ENCODE measurements around the gene TGIF2. TPM values are rescaled to one million over a fixed set of nuclear protein-coding genes. Genes with fewer than 3 reads are reported as not detected.

TGIF2 gene
- total and polyA plus RNA-seq, 2 experiments from 2014 or later, result 6.7 to 9.3 TPM

DNA sequence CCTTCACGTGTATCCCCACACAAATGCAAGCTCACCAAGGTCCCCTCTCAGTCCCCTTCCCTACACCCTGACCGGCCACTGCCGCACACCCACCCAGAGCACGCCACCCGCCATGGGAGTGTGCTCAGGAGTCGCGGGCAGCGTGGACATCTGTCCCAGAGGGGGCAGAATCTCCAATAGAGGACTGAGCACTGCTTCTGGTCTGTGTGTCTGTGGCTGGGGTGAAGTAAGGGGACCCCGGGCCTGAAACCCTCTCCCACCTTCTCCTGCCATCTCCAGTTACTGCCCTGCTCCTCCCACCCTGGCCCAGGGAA is 23.8 kb upstream of the TGIF2 start:
- 88 to 89% methylated on average over 9 of the region's 9 CpGs for WGBS, 2 experiments (ENCODE audit: low coverage in 1 of 2, low lambda C conversion rate in 2 of 2, missing lambda C conversion rate in 2 of 2)
- no peak for DNase-seq

DNA sequence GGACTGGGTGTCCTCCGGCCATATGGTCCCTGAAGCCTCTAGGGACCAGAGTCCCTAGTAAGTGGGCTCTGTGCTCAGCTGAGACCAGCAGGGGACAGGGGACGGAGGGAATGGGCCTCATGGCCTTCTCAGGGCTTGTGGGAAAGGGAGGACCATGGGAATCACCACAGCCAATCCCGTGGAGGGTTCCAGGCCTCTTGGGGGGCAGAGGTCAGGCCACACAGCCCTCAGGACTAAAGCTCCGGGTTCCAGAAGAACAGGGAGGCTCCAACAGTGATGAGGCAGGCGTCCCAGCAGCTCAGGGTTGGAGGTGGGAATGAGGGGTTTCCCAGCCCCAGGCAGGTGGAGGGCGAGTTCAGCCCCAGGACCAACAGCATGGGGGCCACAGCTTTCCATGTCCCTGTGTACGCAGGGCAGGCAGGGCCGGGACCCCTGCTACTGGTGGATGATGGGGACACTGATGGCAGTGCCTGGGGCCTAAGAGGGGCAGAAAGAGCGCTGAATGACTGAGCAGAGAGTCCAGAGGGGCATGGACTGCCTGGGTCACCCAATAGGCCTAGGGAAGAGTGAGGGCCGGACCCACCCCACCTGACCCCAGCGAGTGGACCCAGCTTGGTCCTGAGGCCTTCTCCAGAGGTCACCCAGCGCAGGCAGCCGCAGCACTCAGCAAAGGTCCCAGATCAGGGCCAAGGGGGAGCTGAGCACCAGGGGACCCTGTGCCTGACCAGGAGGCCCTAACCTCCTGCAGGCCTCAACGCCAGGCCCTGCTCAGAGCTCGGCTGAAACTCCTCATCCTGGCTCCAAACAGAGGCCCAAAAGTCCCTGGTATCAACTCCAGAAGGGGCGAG is 23.2 kb upstream of the TGIF2 start:
- Histone ChIP-seq H3K4me1 (ENCODE audit: insufficient read depth) (no peaks in the 10 kb centered on the region), H3K9me3 (ENCODE audit: low read depth) (no peaks in the 10 kb centered on the region), H3K27ac (no peak overlapping the region), H3K4me3 (no peak overlapping the region), H4K20me1 (ENCODE audit: insufficient read depth) (no peaks in the 10 kb centered on the region; the same call in 1 of the 2 replicates), H3K27me3 (replicated peaks; ENCODE audit: insufficient read depth) (no peaks in the 10 kb centered on the region), H3K79me2 (ENCODE audit: insufficient read depth) (peaks cover 10% of the 10 kb centered on the region; the same call in 1 of the 2 replicates), H2AFZ (no peak overlapping the region), H3K9ac (no peak overlapping the region), H3F3A (ENCODE audit: insufficient read depth) (peaks cover 73% of the 10 kb centered on the region), H3K9me2 (ENCODE audit: insufficient read depth) (no peaks in the 10 kb centered on the region), H3K36me3 (ENCODE audit: low read depth) (peaks cover 28% of the 10 kb centered on the region), H3K4me2 (ENCODE audit: unreplicated experiment) (no peak overlapping the region)
- WGBS, 2 experiments (ENCODE audit: low coverage in 1 of 2, low lambda C conversion rate in 2 of 2, missing lambda C conversion rate in 2 of 2), result 69 to 73% methylated on average over 15 to 16 of the region's 16 CpGs
- no peak for TF ChIP-seq EZH2phosphoT487 (IDR thresholded peaks at IDR 0.05; ENCODE audit: insufficient read depth, low read depth)
- no peak for TF ChIP-seq EZH2 (IDR thresholded peaks at IDR 0.05; ENCODE audit: insufficient read depth, poor library complexity, severe bottlenecking)
- no peak for DNase-seq
- in situ Hi-C loops (cut with MboI), result no loop called here

More for the DNA sequence above, 23.8 kb upstream of the TGIF2 start:
- no peaks in the 10 kb centered on the region for H3K27me3 ChIP-seq (replicated peaks; ENCODE audit: insufficient read depth)
- H3K4me1 ChIP-seq (ENCODE audit: insufficient read depth), result peaks cover 3% of the 10 kb centered on the region; the same call in 1 of the 2 replicates
- H3K9me2 ChIP-seq (ENCODE audit: insufficient read depth), result no peaks in the 10 kb centered on the region
- H3K36me3 ChIP-seq (ENCODE audit: low read depth), result peaks cover 34% of the 10 kb centered on the region
- H3F3A ChIP-seq (ENCODE audit: insufficient read depth), result peaks cover 76% of the 10 kb centered on the region
- H3K9ac ChIP-seq, result no peak overlapping the region
- H3K4me3 ChIP-seq, result no peak overlapping the region
- H4K20me1 ChIP-seq (ENCODE audit: insufficient read depth), result peaks cover 3% of the 10 kb centered on the region; the same call in 1 of the 2 replicates
- H2AFZ ChIP-seq, result no peak overlapping the region
- H3K4me2 ChIP-seq (ENCODE audit: unreplicated experiment), result no peak overlapping the region
- H3K79me2 ChIP-seq (ENCODE audit: insufficient read depth), result peaks cover 16% of the 10 kb centered on the region
- no peak overlapping the region for H3K27ac ChIP-seq
- H3K9me3 ChIP-seq (ENCODE audit: low read depth), result no peaks in the 10 kb centered on the region
- TF ChIP-seq EZH2phosphoT487 (IDR thresholded peaks at IDR 0.05; ENCODE audit: insufficient read depth, low read depth) (no peak), EZH2 (IDR thresholded peaks at IDR 0.05; ENCODE audit: insufficient read depth, poor library complexity, severe bottlenecking) (no peak)
- in situ Hi-C loops (cut with MboI), result no loop called here

DNA sequence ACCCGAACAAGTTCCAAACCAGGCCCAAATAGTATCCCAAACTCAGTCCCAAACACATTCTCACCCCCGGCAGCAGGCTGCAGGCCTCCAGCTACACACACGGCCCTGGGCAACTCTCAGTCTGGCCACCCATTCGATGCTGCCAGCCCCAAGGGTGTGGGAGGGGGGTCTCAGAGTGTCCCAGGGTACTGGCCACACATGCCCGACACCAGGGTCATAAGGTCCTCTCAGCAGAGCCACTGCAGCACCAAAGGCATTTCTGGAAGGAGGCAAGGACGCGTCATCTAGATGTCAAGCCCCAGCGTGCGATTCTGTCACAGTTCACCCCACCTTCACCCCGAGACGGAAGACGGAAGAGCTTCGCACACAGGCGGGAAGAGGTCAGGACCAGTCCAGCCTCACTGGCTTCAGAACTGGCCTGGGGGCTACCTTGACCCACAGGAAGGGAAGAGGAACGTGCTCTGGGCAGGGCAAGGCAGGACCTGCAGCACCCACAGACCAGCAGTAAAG is 22.6 kb upstream of the TGIF2 start:
- no peaks in the 10 kb centered on the region; the same call in 1 of the 2 replicates for H4K20me1 ChIP-seq (ENCODE audit: insufficient read depth)
- no peak overlapping the region for H3K4me3 ChIP-seq
- H3K36me3 ChIP-seq (ENCODE audit: low read depth), result peaks cover 24% of the 10 kb centered on the region
- no peak overlapping the region for H3K27ac ChIP-seq
- no peak overlapping the region for H2AFZ ChIP-seq
- TF ChIP-seq EZH2phosphoT487 (IDR thresholded peaks at IDR 0.05; ENCODE audit: insufficient read depth, low read depth) (no peak), EZH2 (IDR thresholded peaks at IDR 0.05; ENCODE audit: insufficient read depth, poor library complexity, severe bottlenecking) (no peak)
- no peaks in the 10 kb centered on the region for H3K9me2 ChIP-seq (ENCODE audit: insufficient read depth)
- H3K9ac ChIP-seq, result no peak overlapping the region
- peaks cover 66% of the 10 kb centered on the region for H3F3A ChIP-seq (ENCODE audit: insufficient read depth)
- 59 to 64% methylated on average over 14 of the region's 15 CpGs for WGBS, 2 experiments (ENCODE audit: low coverage in 1 of 2, low lambda C conversion rate in 2 of 2, missing lambda C conversion rate in 2 of 2)
- in situ Hi-C loops (cut with MboI), result no loop called here
- H3K4me1 ChIP-seq (ENCODE audit: insufficient read depth), result no peaks in the 10 kb centered on the region
- peaks cover 5% of the 10 kb centered on the region; the same call in 1 of the 2 replicates for H3K79me2 ChIP-seq (ENCODE audit: insufficient read depth)
- H3K27me3 ChIP-seq (replicated peaks; ENCODE audit: insufficient read depth), result no peaks in the 10 kb centered on the region
- H3K9me3 ChIP-seq (ENCODE audit: low read depth), result no peaks in the 10 kb centered on the region
- DNase-seq, result peak; percentile 22
- no peak overlapping the region for H3K4me2 ChIP-seq (ENCODE audit: unreplicated experiment)

DNA sequence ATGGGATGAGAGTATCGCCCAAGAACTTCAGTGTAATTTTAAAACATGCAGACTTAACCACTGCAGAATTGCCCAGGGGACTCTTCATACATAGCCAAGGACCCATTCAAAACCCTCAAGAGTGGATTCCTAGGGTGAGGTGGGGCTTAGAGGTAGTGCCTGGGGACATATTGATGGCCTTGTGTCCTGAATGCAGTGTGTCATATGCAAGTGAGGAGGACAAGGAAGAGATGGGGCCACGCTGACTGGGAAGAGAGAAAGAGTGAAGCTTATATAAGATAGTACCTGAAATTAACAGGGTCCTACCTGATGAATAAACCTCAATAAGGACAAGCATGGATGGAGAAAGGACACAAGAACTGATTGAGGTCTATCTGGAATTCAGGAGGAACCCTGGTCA is 18.1 kb upstream of the TGIF2 start:
- no peak for DNase-seq
- no peaks in the 10 kb centered on the region for H3K36me3 ChIP-seq (ENCODE audit: low read depth)
- no peak overlapping the region for H3K27ac ChIP-seq
- in situ Hi-C loops (cut with MboI), result no loop called here
- H3K9me2 ChIP-seq (ENCODE audit: insufficient read depth), result no peaks in the 10 kb centered on the region
- no peak overlapping the region for H3K9ac ChIP-seq
- H2AFZ ChIP-seq, result no peak overlapping the region
- H3K4me3 ChIP-seq, result no peak overlapping the region
- WGBS, 2 experiments (ENCODE audit: low coverage in 1 of 2, low lambda C conversion rate in 2 of 2, missing lambda C conversion rate in 2 of 2), result 58 to 59% methylated on average over 2 of the region's 2 CpGs
- no peak overlapping the region for H3K4me2 ChIP-seq (ENCODE audit: unreplicated experiment)
- no peaks in the 10 kb centered on the region for H3K4me1 ChIP-seq (ENCODE audit: insufficient read depth)
- H3K27me3 ChIP-seq (replicated peaks; ENCODE audit: insufficient read depth), result no peaks in the 10 kb centered on the region
- H3K9me3 ChIP-seq (ENCODE audit: low read depth), result no peaks in the 10 kb centered on the region
- H3F3A ChIP-seq (ENCODE audit: insufficient read depth), result peaks cover 28% of the 10 kb centered on the region
- no peaks in the 10 kb centered on the region for H3K79me2 ChIP-seq (ENCODE audit: insufficient read depth)
- TF ChIP-seq EZH2phosphoT487 (IDR thresholded peaks at IDR 0.05; ENCODE audit: insufficient read depth, low read depth), result no peak
- no peak for TF ChIP-seq EZH2 (IDR thresholded peaks at IDR 0.05; ENCODE audit: insufficient read depth, poor library complexity, severe bottlenecking)
- H4K20me1 ChIP-seq (ENCODE audit: insufficient read depth), result no peaks in the 10 kb centered on the region

All from GM23248 (cell line).